Panc1 (cell line): ENCODE results near the gene TDRD7.

Experiments
- SIN3A ChIP-seq: IDR thresholded peaks from 2 replicates; pipeline ENCODE4 v1.6.1; 2012; ENCODE audit warnings: low read depth, mild to moderate bottlenecking, low read length, moderate library complexity, borderline replicate concordance; ENCODE audit not compliant: insufficient read depth
- TCF7L2 ChIP-seq: IDR thresholded peaks from 2 replicates; pipeline ENCODE4 v1.6.1; 2011; ENCODE audit warnings: mild to moderate bottlenecking, low read depth, low read length, inconsistent platforms
- TF ChIP-seq, protein P1 (sequence below): fragments of 450-650 bp; IDR thresholded peaks from 2 replicates; pipeline ENCODE4 v1.5.1; 2017; ENCODE audit warnings: mild to moderate bottlenecking
- TF ChIP-seq, protein P2 (sequence below), 2 experiments: IDR thresholded peaks; 2 replicates each; pipeline ENCODE4 v1.6.1; 2011 to 2012; ENCODE audit warnings: low read depth in 2 of 2, control low read depth in 1 of 2, low read length in 1 of 2, mild to moderate bottlenecking in 1 of 2, moderate library complexity in 1 of 2; ENCODE audit not compliant: insufficient read depth in 1 of 2

DNA sequence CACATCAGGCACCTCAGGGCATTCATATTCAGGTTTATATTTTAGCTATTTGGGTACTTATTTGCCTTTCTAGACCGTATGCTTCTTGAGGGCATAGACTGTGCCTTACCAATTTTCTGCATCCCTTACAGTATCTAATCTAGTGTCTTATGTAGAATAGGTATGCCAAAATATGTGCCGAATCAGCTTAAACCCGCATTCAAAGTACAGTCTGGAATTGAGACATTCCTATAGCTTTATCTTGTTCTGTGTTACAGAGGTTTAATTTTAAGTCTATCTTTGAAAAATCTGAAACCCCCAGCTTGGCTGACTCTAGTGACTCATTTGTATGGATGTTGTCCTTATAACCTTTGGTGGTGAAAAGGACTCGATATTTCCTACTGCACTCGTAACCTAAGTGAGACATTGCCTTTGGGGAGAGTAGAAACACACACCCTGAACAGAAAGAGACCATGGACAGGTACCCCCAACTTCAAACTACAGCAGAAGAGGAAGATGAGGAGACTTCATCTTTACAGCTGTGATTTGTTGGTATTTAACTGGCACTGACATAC is 62.6 kb downstream of the TDRD7 start:
- TF ChIP-seq, protein P1, sequence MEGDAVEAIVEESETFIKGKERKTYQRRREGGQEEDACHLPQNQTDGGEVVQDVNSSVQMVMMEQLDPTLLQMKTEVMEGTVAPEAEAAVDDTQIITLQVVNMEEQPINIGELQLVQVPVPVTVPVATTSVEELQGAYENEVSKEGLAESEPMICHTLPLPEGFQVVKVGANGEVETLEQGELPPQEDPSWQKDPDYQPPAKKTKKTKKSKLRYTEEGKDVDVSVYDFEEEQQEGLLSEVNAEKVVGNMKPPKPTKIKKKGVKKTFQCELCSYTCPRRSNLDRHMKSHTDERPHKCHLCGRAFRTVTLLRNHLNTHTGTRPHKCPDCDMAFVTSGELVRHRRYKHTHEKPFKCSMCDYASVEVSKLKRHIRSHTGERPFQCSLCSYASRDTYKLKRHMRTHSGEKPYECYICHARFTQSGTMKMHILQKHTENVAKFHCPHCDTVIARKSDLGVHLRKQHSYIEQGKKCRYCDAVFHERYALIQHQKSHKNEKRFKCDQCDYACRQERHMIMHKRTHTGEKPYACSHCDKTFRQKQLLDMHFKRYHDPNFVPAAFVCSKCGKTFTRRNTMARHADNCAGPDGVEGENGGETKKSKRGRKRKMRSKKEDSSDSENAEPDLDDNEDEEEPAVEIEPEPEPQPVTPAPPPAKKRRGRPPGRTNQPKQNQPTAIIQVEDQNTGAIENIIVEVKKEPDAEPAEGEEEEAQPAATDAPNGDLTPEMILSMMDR: no peak
- no peak for TF ChIP-seq SIN3A
- TF ChIP-seq, protein P2, sequence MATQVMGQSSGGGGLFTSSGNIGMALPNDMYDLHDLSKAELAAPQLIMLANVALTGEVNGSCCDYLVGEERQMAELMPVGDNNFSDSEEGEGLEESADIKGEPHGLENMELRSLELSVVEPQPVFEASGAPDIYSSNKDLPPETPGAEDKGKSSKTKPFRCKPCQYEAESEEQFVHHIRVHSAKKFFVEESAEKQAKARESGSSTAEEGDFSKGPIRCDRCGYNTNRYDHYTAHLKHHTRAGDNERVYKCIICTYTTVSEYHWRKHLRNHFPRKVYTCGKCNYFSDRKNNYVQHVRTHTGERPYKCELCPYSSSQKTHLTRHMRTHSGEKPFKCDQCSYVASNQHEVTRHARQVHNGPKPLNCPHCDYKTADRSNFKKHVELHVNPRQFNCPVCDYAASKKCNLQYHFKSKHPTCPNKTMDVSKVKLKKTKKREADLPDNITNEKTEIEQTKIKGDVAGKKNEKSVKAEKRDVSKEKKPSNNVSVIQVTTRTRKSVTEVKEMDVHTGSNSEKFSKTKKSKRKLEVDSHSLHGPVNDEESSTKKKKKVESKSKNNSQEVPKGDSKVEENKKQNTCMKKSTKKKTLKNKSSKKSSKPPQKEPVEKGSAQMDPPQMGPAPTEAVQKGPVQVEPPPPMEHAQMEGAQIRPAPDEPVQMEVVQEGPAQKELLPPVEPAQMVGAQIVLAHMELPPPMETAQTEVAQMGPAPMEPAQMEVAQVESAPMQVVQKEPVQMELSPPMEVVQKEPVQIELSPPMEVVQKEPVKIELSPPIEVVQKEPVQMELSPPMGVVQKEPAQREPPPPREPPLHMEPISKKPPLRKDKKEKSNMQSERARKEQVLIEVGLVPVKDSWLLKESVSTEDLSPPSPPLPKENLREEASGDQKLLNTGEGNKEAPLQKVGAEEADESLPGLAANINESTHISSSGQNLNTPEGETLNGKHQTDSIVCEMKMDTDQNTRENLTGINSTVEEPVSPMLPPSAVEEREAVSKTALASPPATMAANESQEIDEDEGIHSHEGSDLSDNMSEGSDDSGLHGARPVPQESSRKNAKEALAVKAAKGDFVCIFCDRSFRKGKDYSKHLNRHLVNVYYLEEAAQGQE (IDR thresholded peaks at IDR 0.05; ENCODE audit: insufficient read depth in 1 of 2, low read depth in 2 of 2, low read length in 1 of 2): no peak
- TF ChIP-seq TCF7L2: no peak
